Stimulated activated CD8-positive, alpha-beta memory T cell treated with anti-CD3 and anti-CD28 coated beads, Interleukin-4, amount 100 ng/mL, for 1 hour (primary cell): ENCODE results near the gene PTPRG.

Experiments
- DNase-seq, 2 donors: peaks; one replicate each; pipeline ENCODE4 v3.0.0-alpha.2; 2020; ENCODE audit warnings: low read depth in 2 of 2, low spot score in 1 of 2

The PTPRG gene

GRCh38 chr3:61649381-61650170, 88.2 kb downstream of the PTPRG start:
- no peak for DNase-seq

GRCh38 chr3:61650276-61650675, 88.9 kb downstream of the PTPRG start:
- no peak for DNase-seq

- DNase-seq: no peak
These were observed 89.5 kb downstream of the PTPRG start for GRCh38 chr3:61650719-61651410.

- no peak for DNase-seq
These were observed 96.3 kb downstream of the PTPRG start for GRCh38 chr3:61657689-61658088.

- no peak for DNase-seq
These were observed 101.5 kb downstream of the PTPRG start for GRCh38 chr3:61662861-61663260.

GRCh38 chr3:61663356-61664104, 102.2 kb downstream of the PTPRG start:
- DNase-seq: no peak

- no peak for DNase-seq
These were observed 102.7 kb downstream of the PTPRG start for GRCh38 chr3:61664105-61664482.

GRCh38 chr3:61665121-61665520, 103.8 kb downstream of the PTPRG start:
- DNase-seq: no peak

- DNase-seq: no peak
These were observed 104.6 kb downstream of the PTPRG start for GRCh38 chr3:61665987-61666386.

GRCh38 chr3:61666615-61667330, 105.4 kb downstream of the PTPRG start:
- DNase-seq: no peak

- DNase-seq: no peak
These were observed 106.0 kb downstream of the PTPRG start for GRCh38 chr3:61667383-61667782.

GRCh38 chr3:61667814-61668213, 106.4 kb downstream of the PTPRG start:
- DNase-seq: no peak

GRCh38 chr3:61668317-61668864, 107.0 kb downstream of the PTPRG start:
- no peak for DNase-seq

- no peak for DNase-seq
These were observed 107.8 kb downstream of the PTPRG start for GRCh38 chr3:61669203-61669602.

GRCh38 chr3:61669668-61670299, 108.4 kb downstream of the PTPRG start:
- DNase-seq: no peak

GRCh38 chr3:61673651-61674050, 112.3 kb downstream of the PTPRG start:
- no peak for DNase-seq

GRCh38 chr3:61674596-61674995, 113.2 kb downstream of the PTPRG start:
- no peak for DNase-seq

- DNase-seq: no peak
These were observed 117.7 kb downstream of the PTPRG start for GRCh38 chr3:61679026-61679425.

- no peak for DNase-seq
These were observed 119.2 kb downstream of the PTPRG start for GRCh38 chr3:61680617-61681016.

- DNase-seq: no peak
These were observed 120.3 kb downstream of the PTPRG start for GRCh38 chr3:61681636-61682035.
